ENCODE measurements around the gene RBM20. TPM values are rescaled to one million over a fixed set of nuclear protein-coding genes. Genes with fewer than 3 reads are reported as not detected.

Gene RBM20
- total and polyA plus RNA-seq, 2 of the 13 experiments (the other 11 are each of a cell fraction or from before 2014, with no cell fraction given), result 0.02 to 0.22 TPM

- DNase-seq (ENCODE audit: low spot score), result no peak
- no peak overlapping the region for H2AFZ ChIP-seq (ENCODE audit: low read length)
- no peaks in the 10 kb centered on the region for H3K79me2 ChIP-seq (ENCODE audit: insufficient read depth, low read length)
- H3K9ac ChIP-seq (ENCODE audit: insufficient read depth, low read depth, low read length), result no peak overlapping the region
- CTCF ChIA-PET (ENCODE audit: low intra/inter-chr PET ratio, low total read pairs), result no interaction called here
- no peak overlapping the region for H3K27ac ChIP-seq (ENCODE audit: extremely low read length, insufficient read depth, low read length)
- ATAC-seq, result no peak
- BruUV-seq (replicated peaks), result no TSS peak
- H3K36me3 ChIP-seq (replicated peaks in 1 of 2; ENCODE audit: control insufficient read depth in 1 of 2, insufficient read depth in 2 of 2, low read length in 2 of 2), result no peaks in the 10 kb centered on the region
- WGBS (ENCODE audit: low lambda C conversion rate), result 51% methylated on average over 6 of the region's 6 CpGs
- no peak for FAIRE-seq
- in situ Hi-C loops (cut with HindIII; ENCODE audit: extremely low pct_ligation_motif_present, low pct_unique_long_range_greater_than_20kb) (no loop called here), intact Hi-C loops (cut with micrococcal nuclease; ENCODE audit: unreplicated experiment) (no loop called here)
- H4K20me1 ChIP-seq (ENCODE audit: insufficient read depth, low read length), result no peaks in the 10 kb centered on the region
- H3K27me3 ChIP-seq (ENCODE audit: control insufficient read depth in 1 of 2, insufficient read depth in 2 of 2, low read length in 2 of 2), result peaks cover 0 to 13% of the 10 kb centered on the region in 2 experiments; a peak in 3 of 5 replicates
- H3K4me2 ChIP-seq (ENCODE audit: low read depth, low read length), result no peak overlapping the region
- no peaks in the 10 kb centered on the region for H3K4me1 ChIP-seq (ENCODE audit: insufficient read depth, low read length)
- no peak overlapping the region for H3K4me3 ChIP-seq (replicated peaks in 1 of 3; ENCODE audit: insufficient read depth in 1 of 3, low read depth in 2 of 3, low read length in 3 of 3)
- TF ChIP-seq RFXANK (CRISPR knock-in tag; IDR thresholded peaks at IDR 0.05) (no peak), CEBPG (CRISPR knock-in tag; IDR thresholded peaks at IDR 0.05) (no peak), THAP8 (CRISPR knock-in tag; IDR thresholded peaks at IDR 0.05; ENCODE audit: borderline replicate concordance) (no peak)
- H3K9me3 ChIP-seq (ENCODE audit: low read length), result no peaks in the 10 kb centered on the region
- POLR2A ChIA-PET, result no interaction called here
These were observed 5.5 kb downstream of the RBM20 start for GRCh38 chr10:110649347-110650264.

GRCh38 chr10:110650265-110650668 is 6.1 kb downstream of the RBM20 start:
- ChIA-PET POLR2A (no interaction called here), CTCF (ENCODE audit: low intra/inter-chr PET ratio, low total read pairs) (no interaction called here)
- H3K9me3 ChIP-seq (ENCODE audit: low read length), result no peaks in the 10 kb centered on the region
- peaks cover 0 to 6% of the 10 kb centered on the region in 2 experiments; a peak in 2 of 5 replicates for H3K27me3 ChIP-seq (ENCODE audit: control insufficient read depth in 1 of 2, insufficient read depth in 2 of 2, low read length in 2 of 2)
- H3K4me3 ChIP-seq (replicated peaks in 1 of 3; ENCODE audit: insufficient read depth in 1 of 3, low read depth in 2 of 3, low read length in 3 of 3), result no peak overlapping the region
- H3K9ac ChIP-seq (ENCODE audit: insufficient read depth, low read depth, low read length), result no peak overlapping the region
- H3K4me2 ChIP-seq (ENCODE audit: low read depth, low read length), result no peak overlapping the region
- H3K36me3 ChIP-seq (replicated peaks in 1 of 2; ENCODE audit: control insufficient read depth in 1 of 2, insufficient read depth in 2 of 2, low read length in 2 of 2), result no peaks in the 10 kb centered on the region
- in situ Hi-C loops (cut with HindIII; ENCODE audit: extremely low pct_ligation_motif_present, low pct_unique_long_range_greater_than_20kb) (no loop called here), intact Hi-C loops (cut with micrococcal nuclease; ENCODE audit: unreplicated experiment) (no loop called here)
- H3K4me1 ChIP-seq (ENCODE audit: insufficient read depth, low read length), result no peaks in the 10 kb centered on the region
- no peak for ATAC-seq
- no peak overlapping the region for H3K27ac ChIP-seq (ENCODE audit: extremely low read length, insufficient read depth, low read length)
- DNase-seq (ENCODE audit: low spot score), result no peak
- no peak for FAIRE-seq
- no TSS peak for BruUV-seq (replicated peaks)
- WGBS (ENCODE audit: low lambda C conversion rate), result 0% methylated on average over 1 of the region's 1 CpG
- H4K20me1 ChIP-seq (ENCODE audit: insufficient read depth, low read length), result no peaks in the 10 kb centered on the region
- H2AFZ ChIP-seq (ENCODE audit: low read length), result no peak overlapping the region
- no peaks in the 10 kb centered on the region for H3K79me2 ChIP-seq (ENCODE audit: insufficient read depth, low read length)
- no peak for TF ChIP-seq MNT (IDR thresholded peaks at IDR 0.05)
- TF ChIP-seq ZBTB39 (CRISPR knock-in tag; IDR thresholded peaks at IDR 0.05), result no peak
- no peak for TF ChIP-seq CSRNP2 (CRISPR knock-in tag; conservative IDR thresholded peaks at IDR 0.05; ENCODE audit: low read depth)
- no peak for TF ChIP-seq NFYC (CRISPR knock-in tag; IDR thresholded peaks at IDR 0.05)
- no peak for TF ChIP-seq STAT6 (CRISPR knock-in tag; IDR thresholded peaks at IDR 0.05; ENCODE audit: borderline replicate concordance)
